Activated T-helper 1 cell treated with anti-CD3 and anti-CD28 coated beads, Interleukin-12 subunit alpha, Interleukin-12 subunit beta, Interleukin-2, Interleukin-4 antibody, amounts not matched to agents 30 ng/mL and 10 ng/mL and 1 ng/mL, durations not matched to agents 14 hours and 24 hours and 36 hours (primary cell): Measurements from ENCODE around the gene CPVL. TPM values are rescaled to one million over a fixed set of nuclear protein-coding genes. Genes with fewer than 3 reads are reported as not detected.

Source experiments
- DNase-seq: peaks from one replicate; pipeline ENCODE4 v3.0.0; 2021; ENCODE audit warnings: low spot score
- H3K27ac Mint-ChIP-seq: one replicate; pipeline ENCODE4 v1.8.0; 2021; ENCODE audit warnings: mild to moderate bottlenecking, mixed read lengths
- H3K27me3 Mint-ChIP-seq: one replicate; pipeline ENCODE4 v1.8.0; 2022; ENCODE audit warnings: mild to moderate bottlenecking, moderate library complexity, mixed read lengths; ENCODE audit not compliant: insufficient read depth
- H3K36me3 Mint-ChIP-seq: one replicate; pipeline ENCODE4 v1.8.0; 2021; ENCODE audit warnings: low read depth, mixed read lengths
- H3K4me1 Mint-ChIP-seq: one replicate; pipeline ENCODE4 v1.8.0; 2021; ENCODE audit warnings: low read depth, mixed read lengths
- H3K4me3 Mint-ChIP-seq: one replicate; pipeline ENCODE4 v1.8.0; 2021; ENCODE audit warnings: mild to moderate bottlenecking, moderate library complexity, mixed read lengths
- H3K9me3 Mint-ChIP-seq: one replicate; pipeline ENCODE4 v1.8.0; 2021; ENCODE audit warnings: mixed read lengths
- intact Hi-C: fragments of 100-400 bp; cut with micrococcal nuclease; formaldehyde crosslinking; loops from one replicate; pipeline ENCODE4 v1.15.1; 2024
- total RNA-seq: library from RNA; stranded (reverse); gene quantifications from 2 replicates; pipeline ENCODE4 v1.2.3, GENCODE V29; 2022

The CPVL gene
- total RNA-seq, 1 donor from 2014 or later: not detected

DNA sequence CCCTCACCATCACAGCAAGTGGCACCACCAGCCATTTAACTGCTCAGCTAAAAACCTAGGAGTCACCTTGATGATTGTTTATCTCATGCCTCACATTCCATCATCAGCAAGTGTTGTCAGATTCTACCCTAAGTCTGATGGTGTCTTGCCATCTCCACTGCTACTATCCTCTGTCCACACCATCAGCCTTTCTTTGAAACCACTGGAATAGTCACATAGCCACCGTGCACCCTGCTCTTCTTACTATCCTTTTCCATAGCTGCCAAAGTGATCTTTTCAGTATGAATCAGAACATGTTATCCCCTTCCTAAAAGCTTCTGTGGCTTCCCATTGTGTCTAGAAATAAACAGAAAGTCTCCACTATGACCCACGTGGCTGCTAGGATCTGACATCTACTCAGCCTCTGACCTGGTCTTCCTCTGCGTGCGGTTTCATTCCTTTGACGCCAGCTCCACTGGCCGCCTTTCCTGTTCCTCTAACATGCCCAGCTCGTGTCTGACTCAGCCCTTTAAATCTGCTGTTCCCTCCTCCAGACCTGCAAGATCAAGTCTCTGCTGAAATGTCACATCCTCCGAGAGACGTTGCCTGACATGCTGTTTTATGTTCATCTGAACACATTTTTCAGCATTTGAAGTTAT is 31.7 kb upstream of the CPVL start:
- DNase-seq: no peak
- no peak overlapping the region for H3K27ac Mint-ChIP-seq
- H3K4me3 Mint-ChIP-seq: no peak overlapping the region

DNA sequence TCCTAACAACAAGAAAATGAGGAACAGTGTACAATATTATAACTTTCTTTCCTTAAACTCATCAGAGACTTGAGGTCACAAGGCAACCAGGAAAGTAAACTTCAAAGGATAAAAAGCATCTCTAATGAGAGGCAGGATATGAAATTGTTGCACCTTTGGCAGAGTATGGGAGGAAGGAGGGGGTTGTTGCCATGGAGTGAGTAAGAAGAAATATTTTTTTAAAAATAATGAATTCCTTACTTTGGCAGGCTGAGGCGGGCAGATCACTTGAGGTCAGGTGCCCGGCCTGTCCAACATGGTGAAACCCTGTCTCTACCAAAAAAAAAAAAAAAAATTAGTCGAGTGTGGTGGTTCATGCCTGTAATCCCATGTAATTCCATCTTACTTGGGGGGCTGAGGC is 27.1 kb upstream of the CPVL start:
- Mint-ChIP-seq H3K4me1 (peaks cover 9% of the 10 kb centered on the region), H3K36me3 (no peaks in the 10 kb centered on the region), H3K27me3 (peaks cover 3% of the 10 kb centered on the region), H3K9me3 (no peaks in the 10 kb centered on the region), H3K27ac (no peak overlapping the region), H3K4me3 (no peak overlapping the region)
- DNase-seq: no peak
- intact Hi-C loops: no loop called here

More for the DNA sequence above, 31.7 kb upstream of the CPVL start:
- H3K36me3 Mint-ChIP-seq: no peaks in the 10 kb centered on the region
- H3K27me3 Mint-ChIP-seq: peaks cover 5% of the 10 kb centered on the region
- peaks cover 9% of the 10 kb centered on the region for H3K4me1 Mint-ChIP-seq
- intact Hi-C loops: no loop called here
- H3K9me3 Mint-ChIP-seq: no peaks in the 10 kb centered on the region

DNA sequence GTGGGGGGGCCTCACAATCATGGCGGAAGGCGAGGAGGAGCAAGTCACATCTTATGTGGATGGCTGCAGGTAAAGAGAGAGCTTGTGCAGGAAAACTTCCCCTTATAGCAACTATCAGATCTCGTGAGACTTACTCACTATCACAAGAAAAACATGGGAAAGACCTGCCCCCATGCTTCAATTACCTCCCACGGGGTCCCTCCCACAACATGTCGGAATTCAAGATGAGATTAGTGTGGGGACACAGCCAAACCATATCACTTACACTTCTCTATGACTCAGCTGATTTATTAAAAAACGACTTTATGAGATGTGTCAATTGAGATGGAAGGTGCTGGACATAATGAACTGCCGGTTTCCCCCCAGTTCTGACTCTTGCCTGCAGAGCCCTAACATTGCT is 24.4 kb upstream of the CPVL start:
- Mint-ChIP-seq H3K4me1 (no peaks in the 10 kb centered on the region), H3K4me3 (no peak overlapping the region), H3K36me3 (no peaks in the 10 kb centered on the region), H3K27me3 (peaks cover 2% of the 10 kb centered on the region), H3K27ac (no peak overlapping the region), H3K9me3 (no peaks in the 10 kb centered on the region)
- DNase-seq: no peak
- intact Hi-C loops: no loop called here

DNA sequence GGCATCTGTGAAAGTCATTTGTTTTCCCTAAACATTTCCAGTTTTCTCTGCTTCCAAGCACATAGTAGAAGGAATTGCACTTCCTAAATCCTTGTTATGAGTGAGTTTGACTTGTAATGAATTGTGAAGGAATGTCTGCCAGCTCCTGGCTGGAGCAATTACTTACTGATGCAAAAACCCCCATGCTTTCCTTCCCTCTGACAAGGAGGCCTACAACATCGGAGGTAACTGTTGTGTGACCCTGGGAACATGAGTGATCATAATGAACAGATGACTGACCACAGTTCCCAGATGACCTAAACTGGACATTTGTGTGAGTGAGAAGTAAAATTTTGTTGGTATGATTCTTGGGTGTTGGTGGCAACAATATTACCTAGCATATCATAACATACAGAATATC is 21.4 kb upstream of the CPVL start:
- intact Hi-C loops: no loop called here
- Mint-ChIP-seq H3K4me3 (no peak overlapping the region), H3K27ac (no peak overlapping the region), H3K36me3 (no peaks in the 10 kb centered on the region), H3K4me1 (no peaks in the 10 kb centered on the region), H3K9me3 (no peaks in the 10 kb centered on the region), H3K27me3 (peaks cover 2% of the 10 kb centered on the region)
- DNase-seq: no peak

DNA sequence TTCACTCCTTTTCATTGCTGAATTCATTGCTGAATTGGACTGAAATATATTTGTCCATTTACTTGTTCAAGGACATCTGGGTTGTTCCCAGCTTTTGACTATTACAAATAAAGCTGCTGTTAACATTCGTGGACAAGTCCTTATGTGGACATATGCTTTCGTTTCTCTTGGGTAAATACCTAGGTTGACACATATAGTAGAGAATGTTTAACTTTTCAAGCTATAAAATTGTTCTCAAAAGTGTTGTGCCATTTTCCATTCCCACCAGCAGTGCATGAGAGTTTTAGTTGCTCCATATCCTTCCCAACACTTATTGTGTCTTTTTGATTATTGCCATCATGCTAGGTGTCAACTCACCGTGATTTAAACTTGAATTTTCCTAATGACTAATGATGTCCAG is 17.5 kb upstream of the CPVL start:
- intact Hi-C loops: no loop called here
- no peak for DNase-seq
- Mint-ChIP-seq H3K4me3 (no peak overlapping the region), H3K27ac (no peak overlapping the region), H3K9me3 (no peaks in the 10 kb centered on the region), H3K36me3 (no peaks in the 10 kb centered on the region), H3K27me3 (peaks cover 2% of the 10 kb centered on the region), H3K4me1 (no peaks in the 10 kb centered on the region)

DNA sequence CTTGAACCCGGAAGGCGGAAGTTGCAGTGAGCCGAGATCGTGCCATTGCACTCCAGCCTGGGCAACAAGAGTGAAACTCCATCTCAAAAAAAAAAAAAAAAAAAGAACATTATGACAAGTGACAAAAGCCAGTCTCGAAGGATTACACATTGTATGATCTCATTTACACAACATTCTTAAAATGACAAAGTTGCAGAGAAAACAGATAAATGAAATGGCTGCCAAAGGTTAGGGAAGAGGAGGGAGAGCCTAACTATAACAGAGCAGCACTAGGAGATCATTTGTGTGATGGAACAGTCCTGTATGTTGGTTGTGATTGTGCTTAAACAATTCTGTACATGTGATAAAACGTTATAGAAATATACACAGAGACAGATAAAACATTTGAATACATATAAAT is 16.2 kb upstream of the CPVL start:
- no peak overlapping the region for H3K27ac Mint-ChIP-seq
- no peaks in the 10 kb centered on the region for H3K9me3 Mint-ChIP-seq
- no peaks in the 10 kb centered on the region for H3K4me1 Mint-ChIP-seq
- peaks cover 2% of the 10 kb centered on the region for H3K27me3 Mint-ChIP-seq
- intact Hi-C loops: no loop called here
- no peaks in the 10 kb centered on the region for H3K36me3 Mint-ChIP-seq
- DNase-seq: no peak
- no peak overlapping the region for H3K4me3 Mint-ChIP-seq

DNA sequence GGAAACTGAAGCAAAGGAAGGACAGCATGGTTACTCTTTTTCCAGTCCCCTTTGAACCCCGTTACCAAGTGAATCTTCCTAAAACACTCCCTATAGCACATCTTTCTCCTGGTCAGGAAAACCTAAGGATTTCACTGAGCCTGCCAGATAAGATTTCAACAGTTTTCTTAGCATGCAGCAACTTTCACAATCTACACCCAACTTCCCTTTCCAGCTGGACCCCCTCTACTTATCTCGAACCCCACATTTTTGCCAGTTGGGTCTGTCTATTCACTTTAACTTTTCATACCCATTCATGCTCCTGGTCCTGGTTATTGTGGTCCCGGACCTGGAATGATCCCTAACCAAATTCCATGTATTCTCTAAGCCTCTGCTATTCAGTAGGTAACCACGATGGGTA is 14.9 kb upstream of the CPVL start:
- Mint-ChIP-seq H3K27me3 (peaks cover under 1% of the 10 kb centered on the region), H3K9me3 (no peaks in the 10 kb centered on the region), H3K36me3 (no peaks in the 10 kb centered on the region), H3K4me3 (no peak overlapping the region), H3K27ac (no peak overlapping the region), H3K4me1 (no peaks in the 10 kb centered on the region)
- intact Hi-C loops: no loop called here
- no peak for DNase-seq

DNA sequence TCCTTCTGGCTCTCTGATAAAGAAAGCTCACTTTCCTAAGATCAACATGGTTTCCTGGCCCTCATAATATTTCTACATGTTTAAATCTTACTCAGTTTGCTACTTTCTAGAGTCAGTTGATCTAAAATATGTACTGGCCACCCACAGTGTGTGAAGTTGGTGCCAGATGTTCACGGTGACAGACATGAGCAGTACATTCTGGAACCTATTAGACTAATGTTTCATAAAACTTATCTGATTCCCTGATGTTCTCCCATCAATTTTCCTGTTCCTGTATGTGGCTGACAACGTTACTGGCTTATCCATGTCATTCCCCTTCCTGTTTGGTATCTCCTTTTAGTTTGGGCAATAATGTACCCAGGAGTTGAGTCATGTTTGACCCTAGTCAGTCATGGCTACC is 13.7 kb upstream of the CPVL start:
- intact Hi-C loops: no loop called here
- H3K9me3 Mint-ChIP-seq: no peaks in the 10 kb centered on the region
- no peaks in the 10 kb centered on the region for H3K36me3 Mint-ChIP-seq
- no peak overlapping the region for H3K27ac Mint-ChIP-seq
- no peaks in the 10 kb centered on the region for H3K4me1 Mint-ChIP-seq
- no peak for DNase-seq
- no peaks in the 10 kb centered on the region for H3K27me3 Mint-ChIP-seq
- no peak overlapping the region for H3K4me3 Mint-ChIP-seq

DNA sequence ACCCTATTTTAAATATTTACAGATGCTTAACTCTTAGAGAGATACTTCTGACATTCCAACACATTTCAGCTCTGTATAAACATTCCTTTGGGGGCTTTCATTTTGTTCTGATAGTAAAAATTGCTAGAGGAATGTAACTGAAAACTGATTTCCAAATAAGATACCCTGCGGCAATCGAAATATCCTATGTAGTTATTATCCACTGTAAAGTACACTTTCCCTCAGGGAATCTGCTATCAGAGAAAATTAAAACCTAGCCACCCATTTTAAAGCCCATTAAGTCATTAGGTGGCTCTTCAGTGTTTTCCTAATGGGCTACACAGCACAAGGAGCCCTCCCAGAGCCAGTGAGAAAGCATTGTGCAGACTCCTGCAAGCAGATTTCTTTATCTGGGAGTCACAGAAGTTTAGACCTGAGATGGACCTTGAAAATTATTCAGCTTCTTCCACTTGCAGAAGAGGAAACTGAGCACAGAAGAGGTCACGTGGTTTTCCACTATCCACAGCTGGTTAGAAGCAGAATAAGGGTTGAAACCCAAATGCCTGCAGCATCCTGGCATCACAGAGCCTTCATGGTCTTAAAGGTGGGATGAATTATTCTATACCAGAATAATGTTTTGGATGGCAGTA is 12.6 kb upstream of the CPVL start:
- no peak overlapping the region for H3K4me3 Mint-ChIP-seq
- H3K9me3 Mint-ChIP-seq: no peaks in the 10 kb centered on the region
- H3K27me3 Mint-ChIP-seq: no peaks in the 10 kb centered on the region
- no peaks in the 10 kb centered on the region for H3K36me3 Mint-ChIP-seq
- intact Hi-C loops: no loop called here
- DNase-seq: no peak
- H3K27ac Mint-ChIP-seq: no peak overlapping the region
- no peaks in the 10 kb centered on the region for H3K4me1 Mint-ChIP-seq

DNA sequence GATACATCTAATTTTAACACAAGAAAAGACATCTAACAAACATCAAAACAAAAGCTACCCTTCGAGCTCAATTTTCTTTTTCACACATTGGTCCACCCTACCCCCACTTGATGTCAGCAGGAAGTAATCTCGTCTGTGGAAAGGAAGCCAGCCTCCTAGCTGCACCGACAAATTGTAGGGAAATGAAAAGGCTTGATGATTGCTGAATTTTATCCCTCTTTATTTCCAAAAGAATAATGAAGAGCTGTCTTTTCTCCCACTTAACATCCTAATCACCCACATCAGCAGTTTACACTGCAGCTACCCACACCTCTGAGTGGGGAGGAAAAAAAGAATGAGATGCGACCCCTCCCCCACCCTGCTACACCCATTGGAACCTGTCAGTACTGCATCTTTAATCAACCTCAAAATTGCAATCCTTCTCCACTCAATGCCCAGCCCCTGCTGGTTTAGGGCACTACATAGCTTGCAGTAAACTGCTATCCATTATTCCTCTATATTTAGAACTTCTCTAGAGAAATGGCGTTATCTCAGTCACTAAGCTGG is 10.6 kb upstream of the CPVL start:
- no peaks in the 10 kb centered on the region for H3K27me3 Mint-ChIP-seq
- DNase-seq: no peak
- no peaks in the 10 kb centered on the region for H3K4me1 Mint-ChIP-seq
- H3K4me3 Mint-ChIP-seq: no peak overlapping the region
- no peaks in the 10 kb centered on the region for H3K36me3 Mint-ChIP-seq
- intact Hi-C loops: no loop called here
- H3K27ac Mint-ChIP-seq: no peak overlapping the region
- no peaks in the 10 kb centered on the region for H3K9me3 Mint-ChIP-seq

DNA sequence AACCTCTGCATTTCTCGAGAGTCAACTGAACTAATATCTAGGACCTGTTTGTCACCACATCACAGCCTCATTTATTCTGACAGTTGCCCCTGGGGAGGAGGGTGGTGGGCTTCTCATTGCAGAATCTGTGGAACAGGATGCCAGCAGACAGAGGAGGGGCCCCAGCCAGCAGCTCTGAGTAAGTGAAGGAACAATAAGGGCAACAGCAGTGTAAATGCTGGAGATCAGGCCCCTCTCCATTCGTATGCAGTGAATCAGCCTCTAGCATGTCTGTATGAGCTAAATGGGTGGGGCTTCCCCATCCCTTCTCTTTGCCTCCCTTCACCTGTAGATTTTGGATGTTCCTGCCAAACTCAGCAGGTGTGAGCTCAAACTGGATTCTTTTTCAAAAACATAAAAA is 7.7 kb upstream of the CPVL start:
- Mint-ChIP-seq H3K27ac (no peak overlapping the region), H3K4me3 (no peak overlapping the region), H3K4me1 (no peaks in the 10 kb centered on the region), H3K27me3 (no peaks in the 10 kb centered on the region), H3K9me3 (no peaks in the 10 kb centered on the region), H3K36me3 (no peaks in the 10 kb centered on the region)
- intact Hi-C loops: no loop called here
- DNase-seq: no peak

DNA sequence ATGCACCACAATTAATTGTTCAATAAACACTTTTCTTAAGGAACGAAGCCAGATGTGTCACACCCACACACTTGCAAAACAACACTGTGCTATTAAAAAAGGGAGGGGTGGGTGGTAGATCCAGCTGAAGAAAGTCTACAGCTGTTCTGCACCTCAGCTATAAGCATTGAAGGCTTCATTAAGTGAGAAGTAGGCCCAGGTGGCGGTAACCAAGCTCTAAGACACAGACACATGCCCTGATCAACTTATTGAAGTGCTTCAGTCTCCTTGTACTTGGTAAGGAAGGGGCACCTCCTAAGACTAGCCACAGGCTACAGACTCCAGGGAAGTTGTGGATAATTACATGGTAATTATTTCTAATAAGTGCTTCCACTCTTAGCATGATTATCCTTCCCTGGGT is 4.5 kb upstream of the CPVL start:
- Mint-ChIP-seq H3K4me1 (no peaks in the 10 kb centered on the region), H3K36me3 (no peaks in the 10 kb centered on the region), H3K9me3 (no peaks in the 10 kb centered on the region), H3K27ac (no peak overlapping the region), H3K4me3 (no peak overlapping the region), H3K27me3 (peaks cover 22% of the 10 kb centered on the region)
- intact Hi-C loops: no loop called here
- DNase-seq: no peak

DNA sequence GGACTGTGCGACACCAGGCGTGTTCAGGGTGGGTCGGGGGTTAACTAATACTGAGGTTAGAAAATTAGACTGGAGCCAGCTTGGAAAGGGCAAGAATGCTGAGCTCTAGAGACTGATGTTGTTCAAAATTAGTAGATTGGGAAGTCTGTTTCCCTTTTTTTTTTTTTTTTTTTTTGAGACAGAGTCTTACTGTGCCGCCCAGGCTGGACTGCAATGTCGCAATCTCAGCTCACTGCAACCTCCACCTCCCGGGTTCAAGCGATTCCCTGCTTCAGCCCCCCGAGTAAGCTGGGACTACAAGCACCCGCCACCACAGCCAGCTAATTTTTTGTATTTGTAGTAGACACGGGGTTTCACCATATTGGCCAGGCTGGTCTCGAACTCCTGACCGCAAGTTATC is 2.7 kb upstream of the CPVL start:
- H3K4me1 Mint-ChIP-seq: no peaks in the 10 kb centered on the region
- no peaks in the 10 kb centered on the region for H3K9me3 Mint-ChIP-seq
- no peak for DNase-seq
- H3K36me3 Mint-ChIP-seq: no peaks in the 10 kb centered on the region
- H3K4me3 Mint-ChIP-seq: no peak overlapping the region
- intact Hi-C loops: no loop called here
- peaks cover 28% of the 10 kb centered on the region for H3K27me3 Mint-ChIP-seq
- H3K27ac Mint-ChIP-seq: no peak overlapping the region

DNA sequence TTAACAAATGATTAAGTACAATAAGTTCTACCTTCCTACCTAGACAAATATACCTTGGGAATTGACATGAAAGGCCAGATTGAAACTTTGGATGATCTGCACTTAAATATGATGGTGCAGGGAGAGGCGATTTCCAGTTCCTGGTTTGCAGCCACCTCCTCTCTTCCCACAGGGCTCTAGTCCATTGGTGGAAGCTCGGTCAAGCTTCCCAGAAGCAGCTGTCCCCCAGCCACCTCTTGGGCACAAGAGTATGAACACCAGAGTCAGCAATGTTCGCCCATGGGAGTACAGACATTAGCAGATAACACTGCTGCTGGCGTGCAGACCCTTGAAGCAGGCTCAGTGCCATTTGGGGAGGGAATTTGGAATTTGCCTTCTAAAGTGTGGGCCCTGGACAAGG is 1.5 kb upstream of the CPVL start:
- Mint-ChIP-seq H3K27me3 (peaks cover 28% of the 10 kb centered on the region), H3K36me3 (no peaks in the 10 kb centered on the region), H3K9me3 (no peaks in the 10 kb centered on the region), H3K27ac (no peak overlapping the region), H3K4me3 (no peak overlapping the region), H3K4me1 (no peaks in the 10 kb centered on the region)
- intact Hi-C loops: no loop called here
- DNase-seq: no peak
